ENCODE data around the gene FILIP1.

GRCh38 chr6:75512591-75512990 is 19.0 kb upstream of the FILIP1 start:
- TF ChIP-seq POLR2A (IDR thresholded peaks at IDR 0.05): no peak
- TF ChIP-seq, protein P1, sequence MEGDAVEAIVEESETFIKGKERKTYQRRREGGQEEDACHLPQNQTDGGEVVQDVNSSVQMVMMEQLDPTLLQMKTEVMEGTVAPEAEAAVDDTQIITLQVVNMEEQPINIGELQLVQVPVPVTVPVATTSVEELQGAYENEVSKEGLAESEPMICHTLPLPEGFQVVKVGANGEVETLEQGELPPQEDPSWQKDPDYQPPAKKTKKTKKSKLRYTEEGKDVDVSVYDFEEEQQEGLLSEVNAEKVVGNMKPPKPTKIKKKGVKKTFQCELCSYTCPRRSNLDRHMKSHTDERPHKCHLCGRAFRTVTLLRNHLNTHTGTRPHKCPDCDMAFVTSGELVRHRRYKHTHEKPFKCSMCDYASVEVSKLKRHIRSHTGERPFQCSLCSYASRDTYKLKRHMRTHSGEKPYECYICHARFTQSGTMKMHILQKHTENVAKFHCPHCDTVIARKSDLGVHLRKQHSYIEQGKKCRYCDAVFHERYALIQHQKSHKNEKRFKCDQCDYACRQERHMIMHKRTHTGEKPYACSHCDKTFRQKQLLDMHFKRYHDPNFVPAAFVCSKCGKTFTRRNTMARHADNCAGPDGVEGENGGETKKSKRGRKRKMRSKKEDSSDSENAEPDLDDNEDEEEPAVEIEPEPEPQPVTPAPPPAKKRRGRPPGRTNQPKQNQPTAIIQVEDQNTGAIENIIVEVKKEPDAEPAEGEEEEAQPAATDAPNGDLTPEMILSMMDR (IDR thresholded peaks at IDR 0.05): no peak

Measured in upper lobe of left lung (tissue), 4 donors.